HG03432 (cell line): ENCODE data around the gene PIGU.

Source experiments
- ATAC-seq: cut with Tn5 transposase; IDR thresholded peaks from one replicate; pipeline ENCODE4 v1.9.1; 2021; ENCODE audit warnings: mild to moderate bottlenecking, moderate library complexity; ENCODE audit not compliant: unreplicated experiment

Gene PIGU

DNA sequence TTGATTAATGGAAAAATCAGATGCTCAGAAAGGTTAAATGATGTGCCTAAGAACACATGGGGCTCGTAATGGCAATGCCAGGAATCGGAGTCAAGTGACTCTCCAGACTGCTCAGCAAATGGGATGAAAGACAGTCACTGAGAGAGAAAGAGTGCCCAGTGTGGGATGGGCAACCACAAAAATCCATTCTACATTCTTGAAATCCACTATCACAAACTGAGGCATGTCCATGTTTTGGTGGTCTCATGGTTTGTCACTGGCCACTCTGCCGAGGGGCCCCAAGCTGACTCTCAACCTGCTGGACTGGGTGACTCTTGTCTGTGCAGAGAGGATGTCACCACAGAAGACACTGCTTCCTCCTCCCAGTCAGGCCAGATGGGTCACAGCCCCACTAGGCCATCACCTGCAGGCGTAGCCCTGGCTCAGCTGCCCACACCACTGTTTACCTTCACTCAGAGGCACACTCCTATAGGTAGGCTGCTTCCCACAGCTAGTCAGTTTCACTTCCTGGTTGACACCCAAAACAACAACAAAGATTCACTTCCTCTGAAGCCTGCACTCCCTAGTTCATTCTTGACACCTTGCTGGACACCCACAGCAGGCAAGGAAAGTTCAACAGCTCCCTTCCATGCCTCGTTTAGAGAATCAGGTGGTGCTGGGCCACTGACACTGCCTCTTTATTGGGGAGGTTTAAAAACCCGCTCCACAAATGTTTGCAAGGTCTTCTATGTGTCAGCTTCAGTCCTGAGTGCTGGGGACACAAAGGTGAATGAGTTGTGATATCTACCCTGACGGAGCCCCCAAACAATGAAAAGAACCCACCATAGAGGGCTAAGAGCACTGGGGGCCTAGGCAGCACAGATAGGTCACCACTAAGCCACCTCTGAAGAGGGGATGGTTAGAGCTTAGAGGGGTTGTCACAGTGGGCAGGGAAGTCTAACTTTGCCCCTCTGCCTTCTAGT is 96.6 kb downstream of the PIGU start:
- peak; percentile 57 for ATAC-seq

DNA sequence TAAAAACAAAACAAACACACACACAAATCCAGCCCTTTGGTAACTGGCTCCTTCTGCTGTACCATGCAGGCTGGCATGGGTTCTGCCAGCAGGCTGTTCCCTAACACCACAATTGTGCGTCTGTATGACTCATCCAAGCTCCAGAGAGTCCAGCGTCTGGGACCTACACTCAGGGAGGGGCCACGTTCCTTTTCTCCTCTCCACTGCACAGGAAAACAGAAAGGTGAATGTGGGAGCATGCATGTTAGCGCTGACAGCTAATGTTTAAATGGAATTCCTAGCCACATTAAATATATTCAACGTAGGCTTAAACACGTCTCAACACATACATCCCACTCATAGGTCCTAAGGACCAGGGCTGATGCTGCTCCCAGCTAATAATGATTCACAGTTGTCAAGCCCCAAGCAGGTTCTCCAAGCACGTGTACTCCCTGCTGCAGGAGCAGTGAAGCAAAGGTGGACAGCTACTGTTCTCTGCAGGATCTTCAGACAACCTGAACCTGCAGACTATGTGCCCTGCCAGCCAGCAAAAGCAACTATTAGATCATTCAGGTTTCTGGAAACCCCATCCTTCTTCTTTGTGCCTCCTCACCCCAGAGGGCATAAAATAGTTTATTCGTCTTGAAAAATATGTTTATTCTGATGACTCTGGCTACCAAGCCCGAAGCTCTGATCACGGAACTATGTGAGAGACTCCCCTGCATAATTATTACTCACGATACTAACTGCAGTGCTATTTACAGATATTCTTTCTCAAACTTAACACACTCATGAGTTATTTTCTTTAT is 97.5 kb downstream of the PIGU start:
- ATAC-seq, result no peak

DNA sequence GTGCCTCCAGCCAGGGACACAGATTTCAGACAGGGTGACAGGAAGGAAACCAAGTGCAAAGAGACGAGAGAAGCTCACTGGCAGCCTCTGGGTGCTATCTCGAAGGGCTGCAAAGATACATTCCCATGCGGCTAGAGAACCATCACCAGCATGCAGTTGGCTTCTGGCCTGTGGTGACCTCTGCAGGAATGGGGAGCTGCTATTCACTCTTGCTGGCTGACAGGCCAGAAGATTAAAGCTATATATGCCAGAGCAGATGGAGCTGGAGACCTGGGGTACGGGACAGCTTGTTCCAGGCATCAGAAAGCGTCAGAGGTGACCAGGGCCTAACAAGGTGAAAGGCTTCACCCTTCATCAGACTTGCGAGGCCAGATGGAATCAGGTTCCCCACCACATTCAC is 98.4 kb downstream of the PIGU start:
- no peak for ATAC-seq

DNA sequence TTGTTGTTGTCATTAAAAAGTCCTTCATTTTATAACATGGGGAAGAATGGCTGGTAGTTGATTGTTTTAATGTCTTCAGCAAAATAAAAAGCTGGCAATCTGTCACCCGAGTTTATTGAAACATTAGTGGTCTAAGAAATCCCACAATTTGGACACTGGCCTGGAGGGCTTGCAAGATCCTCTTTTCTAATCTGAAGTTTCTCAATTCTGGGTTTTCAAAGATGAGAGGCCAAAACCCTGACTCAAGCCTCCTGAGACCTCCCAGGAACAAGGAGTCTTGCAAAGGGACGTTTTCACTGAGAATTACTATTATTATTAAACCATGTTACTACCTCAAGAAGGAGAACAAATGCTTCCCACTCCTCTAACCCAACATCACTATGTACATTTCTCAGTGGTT is 98.9 kb downstream of the PIGU start:
- ATAC-seq, result no peak

DNA sequence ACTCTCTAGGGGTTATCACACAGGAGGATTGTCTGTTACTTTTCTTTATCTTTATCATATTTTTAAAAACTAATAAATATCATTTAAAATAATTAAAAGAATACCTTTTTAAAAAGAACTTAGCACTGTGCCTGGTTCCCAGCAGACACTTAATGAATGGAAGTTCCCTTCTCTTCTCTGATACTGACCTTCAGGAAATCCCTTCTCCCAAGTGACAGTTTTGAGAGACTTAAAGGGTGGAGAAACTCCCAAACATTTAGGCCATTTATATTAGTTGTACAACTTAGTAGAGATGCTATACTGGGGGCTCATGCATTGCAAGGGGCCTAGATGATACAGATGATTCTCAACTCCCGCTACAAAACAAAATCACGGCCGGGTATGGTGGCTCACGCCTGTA is 99.8 kb downstream of the PIGU start:
- ATAC-seq, result no peak

DNA sequence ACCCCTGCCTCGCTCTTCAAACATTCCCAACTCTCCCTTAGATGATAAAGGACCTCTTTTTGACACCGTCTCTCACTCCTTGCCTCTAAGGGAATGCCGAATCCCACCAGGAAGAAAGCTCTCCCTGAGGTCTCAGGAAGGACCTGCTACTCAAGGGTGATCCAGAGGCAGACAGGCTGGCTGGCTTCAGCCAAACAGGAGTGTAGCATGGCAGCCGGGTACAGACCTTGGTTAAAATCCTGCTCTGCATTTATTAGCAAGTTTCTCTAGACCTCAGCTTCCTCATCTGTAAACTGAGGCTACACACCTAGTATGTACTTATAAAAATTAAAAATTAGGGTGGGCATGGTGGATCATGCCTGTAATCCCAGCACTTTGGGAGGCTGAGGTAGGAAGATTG is 101.1 kb downstream of the PIGU start:
- no peak for ATAC-seq

DNA sequence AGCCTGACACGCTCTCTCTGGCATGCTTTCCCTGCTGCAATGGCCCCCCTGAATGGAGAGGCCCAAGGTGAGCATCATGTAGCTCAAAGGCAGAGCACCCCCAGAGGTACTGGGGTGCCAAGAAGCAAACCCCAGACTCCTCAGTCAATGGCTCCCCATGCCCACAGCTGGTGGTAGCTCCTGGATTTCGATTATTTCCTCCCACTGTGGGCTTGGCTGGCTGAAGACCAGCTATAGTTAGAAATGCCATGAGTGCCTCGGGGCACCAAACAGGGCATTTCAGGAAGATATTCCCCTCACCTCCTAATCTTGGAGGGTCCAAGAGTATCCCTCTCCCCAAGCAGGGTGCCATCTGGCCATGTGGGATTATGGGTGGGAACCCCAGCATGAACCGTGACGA is 101.6 kb downstream of the PIGU start:
- ATAC-seq, result no peak

DNA sequence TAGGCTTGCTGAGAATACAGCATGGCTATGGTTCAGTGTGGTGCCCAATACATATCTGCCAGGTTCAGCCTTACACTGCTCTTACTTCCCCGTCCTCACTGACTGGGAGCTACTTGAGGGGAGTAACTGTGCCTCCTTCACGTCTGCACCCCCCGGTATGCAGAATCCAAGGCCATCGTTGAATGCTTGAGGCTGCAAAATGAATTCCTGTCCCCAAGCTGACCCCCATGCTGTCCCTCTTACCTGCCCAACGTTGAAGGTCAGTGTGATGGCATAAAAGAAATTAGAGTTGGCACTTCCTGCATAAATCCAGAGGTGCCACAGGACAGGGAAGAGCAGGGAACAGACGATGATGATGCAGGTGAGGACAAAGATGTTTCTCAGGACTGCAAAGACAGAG is 102.0 kb downstream of the PIGU start:
- ATAC-seq, result no peak

DNA sequence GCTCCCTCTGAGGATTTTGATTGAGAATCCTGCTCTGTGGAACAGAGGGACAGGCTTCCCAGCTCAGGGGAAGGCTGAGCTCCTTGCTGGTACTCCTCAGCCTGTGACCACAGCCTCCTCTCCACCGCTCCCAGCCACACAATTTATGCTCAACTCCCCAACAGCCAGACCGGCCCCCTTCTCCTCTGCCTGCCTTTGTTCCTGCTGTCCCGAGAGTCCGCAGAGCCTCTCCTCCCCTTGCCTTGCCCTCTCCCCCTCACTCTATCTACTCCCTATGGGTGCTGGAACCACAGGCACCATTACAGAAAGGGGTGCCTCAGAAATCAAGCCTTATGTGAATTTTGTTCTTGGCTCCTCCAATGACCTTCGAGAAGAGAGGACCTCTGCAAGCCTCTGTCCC is 102.5 kb downstream of the PIGU start:
- no peak for ATAC-seq

DNA sequence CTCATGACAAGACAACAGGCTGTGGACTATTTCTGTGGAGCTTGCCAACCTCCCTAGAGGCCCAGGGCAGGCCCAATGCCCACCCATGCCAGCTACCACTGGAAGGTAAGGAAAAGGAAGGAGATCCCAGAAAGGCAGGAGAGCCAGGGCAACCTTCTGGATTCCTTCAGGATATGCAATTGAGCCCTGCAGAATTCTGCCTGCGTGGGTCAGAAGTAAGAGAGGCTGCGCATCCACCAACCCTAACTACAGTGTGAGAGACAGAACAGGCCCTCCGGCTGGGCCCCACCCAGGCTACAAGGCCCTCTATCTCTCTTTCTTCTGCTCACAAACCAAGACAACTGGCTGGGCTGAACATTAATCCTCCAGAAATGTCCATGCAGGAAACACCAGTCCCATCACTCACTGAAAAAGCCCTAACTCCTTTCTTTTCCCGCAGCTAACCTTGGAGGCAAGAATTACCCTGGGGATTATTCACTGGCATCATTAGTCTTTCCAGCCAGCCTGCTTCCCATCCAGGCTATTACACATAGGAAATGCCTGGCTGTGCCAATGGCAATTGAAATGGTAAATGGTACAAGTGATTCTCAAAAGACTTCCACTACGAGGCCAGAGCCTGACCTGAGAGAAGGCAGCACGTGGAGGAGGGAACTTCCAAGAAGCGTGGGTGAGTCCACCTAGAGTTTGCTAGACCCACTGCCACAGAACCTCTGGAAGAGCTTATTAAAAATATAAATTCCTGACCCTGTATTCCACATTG is 103.2 kb downstream of the PIGU start:
- ATAC-seq, result no peak

DNA sequence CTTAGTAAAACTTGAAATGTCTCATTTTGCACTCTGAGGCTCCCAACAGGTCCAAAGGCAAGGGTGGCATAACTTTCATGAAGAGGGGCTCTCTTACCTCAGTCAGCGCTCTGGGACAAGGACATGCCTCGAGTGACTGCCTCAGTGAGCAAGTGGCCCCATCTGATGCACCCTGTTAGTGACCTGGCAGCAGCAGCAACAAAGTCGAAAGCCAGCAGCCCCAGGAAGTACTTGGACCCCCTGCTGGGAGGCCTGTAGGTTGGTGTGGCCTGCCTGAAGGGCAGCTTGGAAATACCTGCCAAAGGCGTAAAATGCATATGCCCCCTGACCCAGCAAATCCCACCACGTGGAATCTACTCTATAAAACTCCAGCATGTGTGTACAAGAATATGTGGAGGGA is 105.1 kb downstream of the PIGU start:
- no peak for ATAC-seq

DNA sequence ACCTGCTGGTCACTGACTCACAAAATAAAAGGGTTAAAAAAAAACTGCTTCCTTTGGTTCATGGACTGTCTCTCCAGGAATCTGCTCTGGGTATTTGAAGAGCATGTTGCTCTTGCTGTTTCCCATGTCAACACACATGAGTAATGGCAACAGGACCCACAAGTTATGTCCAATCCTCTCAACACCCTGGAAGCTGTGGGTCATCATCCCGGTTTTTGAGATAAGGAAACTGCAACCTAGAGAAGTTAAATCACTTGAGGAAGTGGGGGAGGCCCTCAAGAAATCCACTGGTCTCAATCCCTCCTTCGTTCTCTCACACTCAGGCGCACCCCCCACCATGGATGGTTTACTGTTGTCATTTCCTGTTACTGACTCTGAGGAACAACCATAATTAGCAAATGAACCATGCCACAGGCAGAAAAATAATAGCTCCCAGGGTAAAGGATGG is 106.0 kb downstream of the PIGU start:
- no peak for ATAC-seq

DNA sequence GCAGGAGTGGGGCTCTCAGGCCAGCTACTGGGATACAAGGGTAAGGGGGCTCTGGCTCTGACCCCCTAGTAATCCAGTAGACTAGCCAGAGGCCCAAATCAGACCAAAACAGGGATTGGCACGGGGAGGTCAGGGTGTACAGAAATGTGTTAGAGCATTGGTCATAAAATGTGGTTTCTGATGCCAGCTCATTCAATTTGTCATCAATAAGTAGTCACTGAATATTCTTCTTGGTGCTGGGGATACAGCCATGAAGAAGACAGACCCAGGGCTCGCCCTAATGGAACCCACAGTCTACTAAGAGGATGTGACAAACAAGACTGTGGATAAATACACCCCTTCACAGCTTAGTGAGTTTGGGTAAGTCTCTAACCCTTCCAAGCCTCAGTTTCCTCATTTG is 107.3 kb downstream of the PIGU start:
- no peak for ATAC-seq

DNA sequence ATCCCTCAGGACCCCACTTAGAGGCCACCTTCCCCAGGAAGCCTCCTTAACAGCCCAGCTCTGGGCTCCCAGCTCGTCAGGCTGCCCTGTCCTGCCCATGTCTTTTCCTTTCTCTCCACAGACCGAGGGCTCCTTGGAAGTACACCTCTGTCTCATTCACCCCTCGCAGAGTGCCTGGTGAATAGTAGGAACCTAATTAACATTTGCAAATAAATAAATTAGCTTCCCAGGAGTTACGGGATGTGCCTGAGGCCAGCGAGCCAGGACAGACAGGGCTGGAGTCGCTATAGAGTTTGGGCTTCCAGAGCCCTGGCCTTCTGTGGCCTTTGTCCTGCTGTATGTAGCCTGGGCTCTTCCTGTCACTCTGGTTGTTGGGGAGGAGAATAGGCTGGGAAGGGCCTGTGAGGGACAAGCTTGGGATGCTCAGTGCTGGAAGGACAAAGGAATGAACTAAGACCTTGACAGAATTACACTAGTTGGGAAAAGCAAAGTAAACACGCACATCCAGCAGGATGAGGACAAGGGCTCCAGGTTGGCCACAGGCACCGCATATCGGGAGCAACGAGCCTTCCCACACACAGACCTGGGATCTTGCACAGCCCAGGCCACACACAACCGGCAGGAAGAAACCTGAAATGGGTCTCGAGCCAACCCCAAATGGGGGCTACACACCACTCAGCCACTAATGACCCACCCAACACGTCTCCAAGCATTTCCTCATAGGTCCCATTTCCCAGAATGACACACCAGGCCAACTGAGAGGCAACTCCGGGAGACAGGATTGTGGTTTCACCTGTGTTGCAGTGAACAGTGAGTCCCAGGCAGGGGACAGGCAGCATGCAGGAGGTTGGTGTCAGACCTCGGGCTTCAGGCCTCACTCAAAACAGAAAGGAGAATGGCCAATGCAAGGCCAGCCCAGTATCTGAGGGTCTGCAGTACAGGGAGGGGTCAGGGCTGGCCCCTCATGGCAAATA is 108.7 kb downstream of the PIGU start:
- ATAC-seq, result no peak

DNA sequence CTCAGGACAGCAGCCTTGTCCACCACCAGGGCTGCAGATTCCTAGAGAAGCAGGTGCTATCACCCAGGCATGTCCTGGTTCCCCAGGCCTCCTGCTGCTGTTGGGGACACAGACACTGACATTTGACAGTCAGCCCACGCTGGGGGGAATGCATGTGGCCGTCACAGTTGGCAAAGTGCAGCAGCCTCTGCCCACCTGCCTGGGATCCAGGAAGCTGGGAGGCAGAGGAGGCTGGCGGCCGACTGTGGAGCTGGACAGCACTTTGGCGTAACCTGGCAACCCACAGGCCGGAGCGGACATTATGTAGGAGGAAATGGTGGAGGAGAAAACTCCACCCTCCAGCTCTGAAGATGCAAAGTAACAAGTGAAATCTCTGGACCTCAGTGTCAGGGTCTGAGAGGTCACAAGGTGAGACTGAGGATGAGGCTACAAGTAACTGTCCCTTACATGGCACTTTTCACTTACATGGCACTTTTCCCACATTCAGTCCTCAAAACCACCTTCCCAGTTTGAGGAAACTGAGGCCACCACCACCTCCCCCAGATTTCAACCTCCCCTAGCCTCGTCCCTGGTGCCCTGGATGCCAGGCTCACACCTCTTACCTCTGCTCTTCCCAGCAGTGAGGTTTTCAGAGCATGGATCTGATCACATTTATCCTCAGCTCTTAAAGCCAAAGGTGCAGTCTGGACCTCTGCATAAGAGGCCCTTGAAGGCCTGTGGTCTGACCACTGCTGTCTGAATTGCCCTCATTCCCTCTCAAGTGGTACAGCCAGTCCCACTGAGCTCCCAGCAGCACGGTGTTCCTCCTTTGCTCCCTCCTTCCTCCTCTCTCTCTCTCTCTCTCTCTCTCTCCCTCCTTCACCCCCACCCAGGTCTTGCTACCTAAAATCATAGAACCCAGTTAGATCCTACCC is 109.7 kb downstream of the PIGU start:
- ATAC-seq, result no peak

DNA sequence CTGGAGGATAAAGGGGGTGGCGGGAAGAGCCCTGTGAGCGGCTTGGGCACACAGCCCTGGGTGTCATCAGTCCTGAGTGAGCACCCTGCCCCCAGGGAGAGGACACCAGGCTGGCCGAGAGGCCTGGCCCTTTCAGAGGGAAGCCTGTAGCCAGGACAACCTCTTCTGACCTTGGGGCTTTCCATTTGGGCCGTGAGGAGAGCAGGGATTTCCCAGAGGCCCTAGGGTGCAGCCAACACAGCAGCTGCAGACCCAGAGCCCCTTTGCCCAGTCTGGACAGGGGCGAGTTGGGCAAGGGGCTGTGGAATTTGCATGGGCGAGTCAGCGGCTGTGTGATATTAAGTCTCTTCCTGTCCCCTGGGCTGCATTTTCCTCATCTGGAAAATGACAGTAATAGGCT is 112.1 kb downstream of the PIGU start:
- no peak for ATAC-seq

DNA sequence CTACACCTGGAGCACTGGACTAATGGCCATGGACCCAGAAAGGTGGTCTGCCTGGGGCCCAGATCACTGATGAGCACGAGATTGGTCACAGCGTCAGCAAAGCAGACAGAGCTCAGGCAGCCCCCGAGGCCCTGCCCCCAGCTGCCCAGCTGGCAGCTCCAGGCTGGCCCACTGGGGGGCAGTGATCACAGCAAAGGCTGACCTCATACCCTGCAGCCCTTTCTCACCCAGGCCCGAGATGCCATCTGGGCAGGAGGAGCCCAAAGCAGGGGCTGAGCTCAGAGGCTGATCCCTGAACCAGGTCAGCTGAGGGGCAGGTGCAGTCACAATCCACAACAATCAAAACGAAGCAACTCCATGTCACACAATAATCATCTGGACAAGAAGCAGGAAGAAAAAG is 114.3 kb downstream of the PIGU start:
- no peak for ATAC-seq

DNA sequence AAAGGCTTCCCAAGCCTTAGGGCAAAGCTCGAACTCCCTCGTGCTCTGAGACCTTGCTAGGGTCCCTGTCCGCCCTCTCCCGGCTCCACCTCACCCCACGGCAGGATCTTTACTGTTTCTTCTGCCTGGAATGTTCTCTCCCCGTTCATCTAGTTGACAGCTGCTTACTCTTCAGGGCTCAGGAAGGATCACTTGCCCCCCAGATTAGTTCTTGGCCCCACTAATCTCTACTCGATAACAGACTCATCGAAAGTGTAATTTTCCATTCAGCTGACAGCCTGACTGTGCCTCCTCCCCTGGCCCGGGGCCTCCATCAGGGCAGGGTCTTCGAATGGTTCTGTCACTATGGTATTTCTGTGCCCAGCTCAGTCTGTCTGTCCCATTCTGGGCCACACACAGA is 115.2 kb downstream of the PIGU start:
- no peak for ATAC-seq

DNA sequence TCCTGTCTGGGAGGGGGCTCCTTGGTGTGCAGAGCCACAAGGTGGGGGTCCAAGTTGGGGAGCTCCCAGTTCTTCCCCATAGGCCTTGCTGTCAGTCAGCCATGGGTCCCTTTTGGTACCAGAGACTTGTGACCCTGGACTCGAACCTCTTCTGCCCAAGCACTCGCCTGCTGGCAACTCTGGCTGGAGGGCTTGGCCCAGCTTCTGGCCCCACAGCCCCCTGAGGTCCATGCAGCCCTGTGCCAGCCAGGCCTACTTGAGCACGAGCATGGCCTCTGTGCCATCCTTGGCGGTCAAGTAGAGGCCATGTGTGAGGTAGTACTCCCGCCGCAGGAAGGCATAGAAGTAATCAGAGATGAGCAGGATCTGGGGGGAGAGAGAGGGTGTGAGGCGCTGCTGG is 116.3 kb downstream of the PIGU start:
- no peak for ATAC-seq
